Measurements from ENCODE around the gene ERN1.

- TF ChIP-seq CTCF (tag by site-specific recombination; IDR thresholded peaks at IDR 0.05): no peak
- TF ChIP-seq ZNF433 (tag by site-specific recombination; IDR thresholded peaks at IDR 0.05; ENCODE audit: low read depth): no peak
- TF ChIP-seq ZNF501 (tag by site-specific recombination; IDR thresholded peaks at IDR 0.05): no peak
- no peak for TF ChIP-seq ZNF133 (tag by site-specific recombination; IDR thresholded peaks at IDR 0.05)
- TF ChIP-seq REST (tag by site-specific recombination; IDR thresholded peaks at IDR 0.05): no peak
- TF ChIP-seq PATZ1 (tag by site-specific recombination; IDR thresholded peaks at IDR 0.05): no peak
Measured at GRCh38 chr17:64084086-64084939, 45.6 kb downstream of the ERN1 start.

Measured in HEK293 (cell line).